ES-I3 (cell line): ENCODE data around the gene SAPCD2.

ENCODE experiments used
- H3K36me3 ChIP-seq: 2 replicates; pipeline ENCODE4 v1.6.1; 2013; ENCODE audit warnings: mild to moderate bottlenecking, low read length, control low read depth, moderate library complexity; ENCODE audit not compliant: insufficient read depth
- H3K4me1 ChIP-seq: 2 replicates; pipeline ENCODE4 v1.6.1; 2013; ENCODE audit warnings: mild to moderate bottlenecking, control low read depth, low read length; ENCODE audit not compliant: insufficient read depth
- H3K9ac ChIP-seq: 2 replicates; pipeline ENCODE4 v1.6.1; 2013; ENCODE audit warnings: low read depth, mild to moderate bottlenecking, low read length, moderate library complexity
- H3K9me3 ChIP-seq: 2 replicates; pipeline ENCODE4 v1.6.1; 2013; ENCODE audit warnings: mild to moderate bottlenecking, low read length, moderate library complexity; ENCODE audit not compliant: control insufficient read depth, insufficient read depth

SAPCD2 gene

DNA sequence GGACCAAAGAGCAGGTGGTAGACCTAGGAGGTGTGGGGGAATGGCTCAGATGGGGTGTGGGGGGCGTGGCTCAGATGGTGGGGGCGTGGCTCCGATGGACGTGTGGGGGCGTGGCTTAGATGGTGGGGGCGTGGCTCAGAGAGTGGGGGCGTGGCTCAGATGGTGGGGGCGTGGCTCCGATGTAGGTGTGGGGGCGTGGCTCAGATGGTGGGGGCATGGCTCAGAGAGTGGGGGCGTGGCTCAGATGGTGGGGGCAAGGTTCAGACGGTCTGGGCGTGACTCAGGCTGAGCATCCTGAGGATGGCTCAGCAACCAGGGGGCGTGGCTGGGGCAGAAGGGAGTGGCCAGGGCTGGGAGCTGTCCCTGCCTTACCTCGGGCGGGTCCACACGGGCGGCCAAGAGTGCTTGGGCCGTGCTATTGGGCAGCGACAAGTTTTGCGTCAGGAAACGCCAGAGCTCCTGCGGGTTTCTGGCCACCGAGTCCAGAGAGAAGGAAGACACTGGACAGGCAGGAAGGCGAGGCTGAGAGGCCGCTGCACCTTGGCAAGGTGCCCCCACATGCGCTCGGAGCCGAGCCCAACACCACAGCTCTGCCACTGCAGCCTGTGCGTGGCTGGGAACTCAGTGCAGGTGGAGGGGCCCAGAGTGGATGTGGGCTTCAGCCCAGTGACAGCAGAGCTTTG, 48.2 kb downstream of the SAPCD2 start:
- H3K4me1 ChIP-seq: no peaks in the 10 kb centered on the region
- H3K9me3 ChIP-seq: no peaks in the 10 kb centered on the region
- H3K36me3 ChIP-seq: no peaks in the 10 kb centered on the region
- H3K9ac ChIP-seq: no peak overlapping the region

DNA sequence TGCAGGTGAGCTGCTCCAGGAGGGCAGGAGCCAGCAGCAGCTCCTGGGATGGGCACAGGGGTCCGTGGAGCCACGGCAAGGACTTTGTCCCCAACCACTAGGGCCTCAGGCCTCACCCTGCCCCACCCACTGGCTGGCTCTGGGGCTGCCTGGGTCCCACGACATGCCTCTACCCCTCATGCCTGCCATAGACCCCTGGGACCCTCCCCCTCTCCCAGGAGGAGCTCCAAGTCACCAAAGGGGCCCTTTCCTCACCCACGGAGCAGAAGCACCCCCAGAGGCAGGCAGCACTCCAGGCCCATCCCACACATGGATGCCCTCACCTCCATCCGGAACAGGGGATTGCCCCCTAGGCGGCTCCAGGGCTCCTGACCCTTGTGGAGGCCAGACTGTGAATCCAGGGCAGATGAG, 48.8 kb downstream of the SAPCD2 start:
- Histone ChIP-seq H3K4me1 (no peaks in the 10 kb centered on the region), H3K9me3 (no peaks in the 10 kb centered on the region), H3K9ac (no peak overlapping the region), H3K36me3 (no peaks in the 10 kb centered on the region)

DNA sequence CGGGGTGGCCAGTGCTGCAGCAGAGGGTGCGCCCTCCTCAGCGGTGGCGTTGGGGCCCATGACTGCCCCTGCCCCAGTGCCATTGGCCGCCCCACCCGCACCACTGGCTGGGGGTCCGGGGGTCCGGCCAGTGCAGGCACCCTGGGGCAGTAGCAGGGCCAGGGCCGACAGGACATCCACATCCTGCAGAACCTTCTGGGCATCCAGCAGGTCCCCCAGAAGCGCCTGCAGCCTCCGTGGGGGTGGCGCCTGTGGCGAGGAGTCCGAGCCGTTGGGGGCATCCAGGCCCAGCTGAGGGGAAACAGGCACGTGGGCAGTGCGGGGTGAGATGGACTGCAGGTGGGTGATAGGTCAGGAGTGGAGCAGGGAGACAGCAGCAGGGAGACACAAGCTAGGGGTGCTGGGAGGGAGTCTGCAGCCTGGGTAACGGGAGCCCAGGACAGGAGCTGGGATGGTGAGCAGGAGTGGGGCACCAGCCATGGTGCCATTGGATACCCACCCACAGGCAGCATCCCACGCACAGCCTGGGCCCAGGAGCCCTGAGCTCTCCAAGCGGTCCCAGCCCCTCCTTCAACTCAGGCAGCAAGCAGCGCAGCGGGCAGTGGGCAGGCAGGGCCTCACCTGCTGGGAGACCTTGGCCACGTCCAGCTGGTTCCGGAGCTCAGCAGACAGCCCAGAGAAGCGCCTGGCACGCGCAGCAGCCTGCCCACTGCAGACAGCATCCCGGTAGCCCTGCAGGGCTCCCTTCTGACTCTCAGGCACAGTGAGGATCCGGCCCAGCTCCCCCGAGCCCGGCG, 49.4 kb downstream of the SAPCD2 start:
- H3K9ac ChIP-seq: no peak overlapping the region

DNA sequence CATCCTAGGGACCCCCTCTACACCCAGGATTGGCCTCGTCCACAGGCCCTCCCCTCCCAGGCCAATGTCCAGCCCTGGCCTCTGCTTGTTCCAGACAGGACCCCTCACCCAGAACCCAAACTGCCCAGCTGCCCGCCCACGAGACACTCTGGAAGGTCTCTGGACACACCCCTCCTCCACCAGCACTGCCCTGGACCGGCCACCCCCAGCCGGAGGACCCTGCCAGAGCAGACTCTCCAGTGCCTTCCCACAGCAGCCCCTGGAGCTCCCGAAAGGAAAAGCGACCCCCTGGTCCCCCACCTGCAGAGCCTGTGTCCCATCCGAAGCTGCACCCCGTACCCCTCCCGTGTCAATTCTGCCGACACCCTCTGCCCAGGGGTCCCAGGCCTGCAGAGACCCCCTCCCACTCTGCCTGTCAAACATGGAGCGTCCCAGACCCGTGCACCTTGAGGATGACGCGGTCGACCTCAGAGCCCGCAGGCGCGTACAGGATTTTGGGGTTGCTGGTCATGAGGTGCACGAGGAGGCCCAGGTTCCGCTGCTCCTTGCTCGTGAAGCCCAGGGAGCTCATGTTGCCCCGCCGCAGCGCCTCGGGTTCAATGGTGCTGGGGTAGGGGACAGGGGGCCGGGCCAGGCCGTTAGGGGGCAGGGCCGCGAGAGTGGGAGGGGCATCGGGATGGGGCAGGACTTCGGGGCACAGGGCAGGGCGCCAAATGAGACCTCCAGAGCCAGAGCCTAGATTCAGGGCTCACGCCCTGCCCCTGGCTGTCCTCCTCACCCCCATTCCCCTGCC, 50.3 kb downstream of the SAPCD2 start:
- H3K36me3 ChIP-seq: no peaks in the 10 kb centered on the region
- no peaks in the 10 kb centered on the region for H3K4me1 ChIP-seq
- no peak overlapping the region for H3K9ac ChIP-seq
- no peaks in the 10 kb centered on the region for H3K9me3 ChIP-seq

More for the DNA sequence above, 49.4 kb downstream of the SAPCD2 start:
- H3K4me1 ChIP-seq: no peaks in the 10 kb centered on the region
- H3K9me3 ChIP-seq: no peaks in the 10 kb centered on the region
- H3K36me3 ChIP-seq: no peaks in the 10 kb centered on the region

DNA sequence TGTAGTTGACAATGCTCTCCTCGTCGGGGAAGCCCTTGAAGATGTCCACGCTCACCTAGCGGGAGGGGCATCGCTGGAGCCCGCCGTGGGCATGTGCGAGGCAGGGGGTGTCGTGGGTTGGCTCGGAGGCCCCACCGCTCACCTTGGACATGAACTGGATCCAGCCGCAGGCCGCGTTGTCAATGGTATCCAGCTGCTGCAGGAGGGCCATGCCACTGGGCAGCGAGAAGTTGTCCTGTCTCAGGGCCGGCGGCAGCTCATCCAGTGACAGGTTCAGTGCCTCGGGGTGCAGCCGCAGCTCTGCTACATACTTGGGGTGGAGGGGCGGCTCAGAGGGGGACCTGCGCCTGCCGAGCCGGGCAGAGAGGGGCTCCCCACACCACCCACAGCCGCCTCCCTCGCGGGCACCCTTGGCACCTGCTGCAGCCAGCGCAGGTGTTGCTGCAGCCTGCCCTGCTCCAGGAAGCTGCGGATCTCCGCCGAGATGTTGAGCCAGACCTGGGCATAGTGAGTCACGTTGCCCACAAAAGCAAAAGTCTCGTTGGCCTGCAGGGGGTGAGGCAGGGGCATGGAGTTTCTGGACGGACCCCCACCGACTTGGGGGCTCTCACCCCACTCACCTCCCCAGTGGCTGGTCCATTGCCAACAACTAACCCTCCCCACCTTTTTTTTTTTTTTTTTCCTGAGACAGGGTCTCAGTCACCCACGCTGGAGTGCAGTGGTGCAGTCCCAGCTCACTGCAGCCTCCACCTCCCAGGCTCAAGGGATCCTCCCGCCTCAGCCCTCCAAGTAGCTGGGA, 51.4 kb downstream of the SAPCD2 start:
- Histone ChIP-seq H3K4me1 (no peaks in the 10 kb centered on the region), H3K36me3 (no peaks in the 10 kb centered on the region), H3K9ac (no peak overlapping the region), H3K9me3 (no peaks in the 10 kb centered on the region)

- Histone ChIP-seq H3K9ac (no peak overlapping the region), H3K36me3 (no peaks in the 10 kb centered on the region), H3K9me3 (no peaks in the 10 kb centered on the region), H3K4me1 (no peaks in the 10 kb centered on the region)
These were observed 52.4 kb downstream of the SAPCD2 start for GRCh38 chr9:137017791-137018497.

GRCh38 chr9:137017071-137017470, 53.3 kb downstream of the SAPCD2 start:
- no peaks in the 10 kb centered on the region for H3K4me1 ChIP-seq
- H3K9me3 ChIP-seq: no peaks in the 10 kb centered on the region
- H3K36me3 ChIP-seq: no peaks in the 10 kb centered on the region
- H3K9ac ChIP-seq: no peak overlapping the region

DNA sequence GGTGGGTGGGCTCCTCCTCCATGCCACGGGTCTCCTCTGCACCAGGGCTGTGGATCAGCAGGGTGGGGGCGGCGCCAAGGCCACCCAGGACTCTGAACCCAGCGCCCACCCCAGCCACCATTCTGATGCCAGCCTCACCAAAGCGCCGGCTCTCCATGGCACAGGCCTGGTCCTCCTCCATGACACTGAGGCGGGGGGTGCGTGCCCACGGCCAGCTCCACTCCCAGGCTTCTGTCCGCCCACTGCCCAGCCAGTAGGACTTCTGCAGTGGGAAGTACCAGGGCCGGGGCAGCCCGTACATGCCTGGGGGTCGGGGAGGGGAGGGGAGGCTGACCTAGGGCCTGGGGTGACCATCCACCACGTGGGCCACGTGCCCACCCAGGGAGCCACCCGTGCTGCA, 53.9 kb downstream of the SAPCD2 start:
- Histone ChIP-seq H3K4me1 (no peaks in the 10 kb centered on the region), H3K9ac (no peak overlapping the region), H3K9me3 (no peaks in the 10 kb centered on the region), H3K36me3 (no peaks in the 10 kb centered on the region)

GRCh38 chr9:137015976-137016375, 54.4 kb downstream of the SAPCD2 start:
- Histone ChIP-seq H3K36me3 (no peaks in the 10 kb centered on the region), H3K9me3 (no peaks in the 10 kb centered on the region), H3K4me1 (no peaks in the 10 kb centered on the region), H3K9ac (no peak overlapping the region)

DNA sequence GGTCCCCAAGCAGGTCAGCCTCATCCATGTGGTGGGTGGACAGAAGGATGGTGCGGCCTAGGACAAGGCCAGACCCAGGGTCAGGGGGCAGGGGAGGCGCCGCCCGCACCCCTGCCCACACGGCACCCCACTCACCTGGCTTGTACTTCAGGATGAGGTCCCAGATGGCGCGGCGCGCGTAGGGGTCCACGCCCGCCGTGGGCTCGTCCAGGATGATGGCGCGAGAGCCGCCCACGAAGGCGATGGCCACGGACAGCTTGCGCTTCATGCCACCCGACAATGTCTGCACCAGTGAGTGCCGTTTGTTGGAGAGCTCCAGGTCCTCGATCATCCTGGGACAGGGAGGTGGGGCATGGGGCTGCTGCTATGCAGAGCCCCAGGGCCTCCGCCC, 54.8 kb downstream of the SAPCD2 start:
- Histone ChIP-seq H3K4me1 (no peaks in the 10 kb centered on the region), H3K9me3 (no peaks in the 10 kb centered on the region), H3K36me3 (no peaks in the 10 kb centered on the region), H3K9ac (no peak overlapping the region)

- Histone ChIP-seq H3K4me1 (no peaks in the 10 kb centered on the region), H3K9me3 (no peaks in the 10 kb centered on the region), H3K9ac (no peak overlapping the region), H3K36me3 (no peaks in the 10 kb centered on the region)
These were observed 55.4 kb downstream of the SAPCD2 start for GRCh38 chr9:137014776-137015539.

DNA sequence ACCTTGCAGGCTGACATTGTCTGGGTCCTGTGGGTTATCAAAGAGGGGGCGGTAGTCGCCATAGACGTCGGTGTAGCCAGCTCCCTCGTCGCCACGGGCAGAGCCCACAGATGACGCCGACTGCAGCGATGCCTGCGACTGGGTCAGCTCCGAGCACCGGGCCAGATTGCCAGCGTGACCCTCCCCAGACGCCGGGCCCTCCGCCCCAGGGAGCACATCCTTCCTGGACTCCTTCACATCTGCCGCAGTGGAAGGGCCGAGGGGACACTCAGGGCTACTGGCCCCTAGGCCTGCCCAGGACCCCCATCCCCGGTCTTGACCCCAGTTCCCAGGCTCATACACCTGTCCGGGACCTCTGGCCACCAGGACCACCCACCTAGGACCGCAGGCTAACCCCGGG, 56.2 kb downstream of the SAPCD2 start:
- H3K36me3 ChIP-seq: no peaks in the 10 kb centered on the region
- no peaks in the 10 kb centered on the region for H3K4me1 ChIP-seq
- H3K9me3 ChIP-seq: no peaks in the 10 kb centered on the region
- no peak overlapping the region for H3K9ac ChIP-seq

GRCh38 chr9:137013571-137013940, 56.8 kb downstream of the SAPCD2 start:
- H3K9me3 ChIP-seq: no peaks in the 10 kb centered on the region
- no peaks in the 10 kb centered on the region for H3K36me3 ChIP-seq
- no peak overlapping the region for H3K9ac ChIP-seq
- H3K4me1 ChIP-seq: no peaks in the 10 kb centered on the region
